PFSK-1 (cell line): ENCODE data around the gene LSM3.

ENCODE experiments used
- SIN3A ChIP-seq: IDR thresholded peaks from 2 replicates; pipeline ENCODE4 v1.6.1; 2012; ENCODE audit warnings: mild to moderate bottlenecking, low read length, moderate library complexity, borderline replicate concordance; ENCODE audit not compliant: insufficient read depth
- TF ChIP-seq, protein P1 (sequence below), 2 experiments: IDR thresholded peaks; 2 replicates each; pipeline versions ENCODE4 v1.6.1 to v1.8.0; 2011 to 2012; ENCODE audit warnings: low read depth in 2 of 2, low read length in 2 of 2, control low read depth in 1 of 2, inconsistent platforms in 1 of 2, mild to moderate bottlenecking in 1 of 2, moderate library complexity in 1 of 2; ENCODE audit not compliant: insufficient read depth in 1 of 2

DNA sequence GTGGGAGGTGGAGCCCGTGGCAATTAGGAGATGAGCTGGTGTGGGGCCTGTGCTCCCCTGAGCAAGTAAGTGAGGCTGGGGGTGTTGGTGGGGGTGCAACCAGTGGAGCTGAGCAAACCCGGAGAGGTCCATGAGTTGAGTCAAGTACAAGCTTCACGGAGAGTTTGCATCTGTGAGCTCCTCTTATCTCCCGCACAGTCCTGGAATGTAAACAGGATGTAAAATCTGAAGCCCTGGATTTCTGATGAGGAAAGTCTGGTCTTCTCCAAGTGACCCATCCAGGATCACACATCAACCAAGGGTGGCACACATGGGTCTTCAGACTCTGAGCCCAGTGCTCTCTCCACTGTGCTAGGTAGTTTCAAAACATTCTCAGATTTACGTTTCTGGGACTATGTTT is 67.8 kb downstream of the LSM3 start:
- TF ChIP-seq, protein P1, sequence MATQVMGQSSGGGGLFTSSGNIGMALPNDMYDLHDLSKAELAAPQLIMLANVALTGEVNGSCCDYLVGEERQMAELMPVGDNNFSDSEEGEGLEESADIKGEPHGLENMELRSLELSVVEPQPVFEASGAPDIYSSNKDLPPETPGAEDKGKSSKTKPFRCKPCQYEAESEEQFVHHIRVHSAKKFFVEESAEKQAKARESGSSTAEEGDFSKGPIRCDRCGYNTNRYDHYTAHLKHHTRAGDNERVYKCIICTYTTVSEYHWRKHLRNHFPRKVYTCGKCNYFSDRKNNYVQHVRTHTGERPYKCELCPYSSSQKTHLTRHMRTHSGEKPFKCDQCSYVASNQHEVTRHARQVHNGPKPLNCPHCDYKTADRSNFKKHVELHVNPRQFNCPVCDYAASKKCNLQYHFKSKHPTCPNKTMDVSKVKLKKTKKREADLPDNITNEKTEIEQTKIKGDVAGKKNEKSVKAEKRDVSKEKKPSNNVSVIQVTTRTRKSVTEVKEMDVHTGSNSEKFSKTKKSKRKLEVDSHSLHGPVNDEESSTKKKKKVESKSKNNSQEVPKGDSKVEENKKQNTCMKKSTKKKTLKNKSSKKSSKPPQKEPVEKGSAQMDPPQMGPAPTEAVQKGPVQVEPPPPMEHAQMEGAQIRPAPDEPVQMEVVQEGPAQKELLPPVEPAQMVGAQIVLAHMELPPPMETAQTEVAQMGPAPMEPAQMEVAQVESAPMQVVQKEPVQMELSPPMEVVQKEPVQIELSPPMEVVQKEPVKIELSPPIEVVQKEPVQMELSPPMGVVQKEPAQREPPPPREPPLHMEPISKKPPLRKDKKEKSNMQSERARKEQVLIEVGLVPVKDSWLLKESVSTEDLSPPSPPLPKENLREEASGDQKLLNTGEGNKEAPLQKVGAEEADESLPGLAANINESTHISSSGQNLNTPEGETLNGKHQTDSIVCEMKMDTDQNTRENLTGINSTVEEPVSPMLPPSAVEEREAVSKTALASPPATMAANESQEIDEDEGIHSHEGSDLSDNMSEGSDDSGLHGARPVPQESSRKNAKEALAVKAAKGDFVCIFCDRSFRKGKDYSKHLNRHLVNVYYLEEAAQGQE (IDR thresholded peaks at IDR 0.05; ENCODE audit: insufficient read depth in 1 of 2, low read depth in 2 of 2, low read length in 2 of 2), result no peak
- TF ChIP-seq SIN3A, result no peak
